Measurements from ENCODE around the gene SORT1. TPM values are rescaled to one million over a fixed set of nuclear protein-coding genes. Genes with fewer than 3 reads are reported as not detected.

The SORT1 gene
- total RNA-seq, 1 experiment from 2014 or later, result 9.2 TPM

DNA sequence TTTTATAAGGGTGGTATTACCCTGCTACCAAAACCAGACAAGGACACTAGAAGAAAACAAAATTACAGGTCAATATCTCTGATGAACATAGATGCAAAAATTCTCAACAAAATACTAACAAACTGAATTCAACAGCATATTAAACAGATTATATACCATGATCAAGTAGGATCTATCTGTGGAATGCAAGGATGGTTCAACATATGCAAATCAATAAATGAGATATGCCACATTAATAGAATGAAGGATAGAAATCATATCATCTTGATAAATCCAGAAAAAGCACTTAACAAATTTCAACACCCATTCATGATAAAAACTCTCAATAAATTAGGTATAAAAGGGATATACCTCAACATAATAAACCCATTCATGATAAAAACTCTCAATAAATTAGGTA lies 66.6 kb downstream of the SORT1 start:
- H3K4me1 ChIP-seq (ENCODE audit: insufficient read depth, low read length), result no peaks in the 10 kb centered on the region
- H2AFZ ChIP-seq (ENCODE audit: low read length), result no peak overlapping the region
- no peak for TF ChIP-seq EZH2 (IDR thresholded peaks at IDR 0.05; ENCODE audit: low read length, unreplicated experiment)
- TF ChIP-seq EZH2phosphoT487 (IDR thresholded peaks at IDR 0.05; ENCODE audit: borderline replicate concordance, low read length), result no peak
- TF ChIP-seq, protein P1, sequence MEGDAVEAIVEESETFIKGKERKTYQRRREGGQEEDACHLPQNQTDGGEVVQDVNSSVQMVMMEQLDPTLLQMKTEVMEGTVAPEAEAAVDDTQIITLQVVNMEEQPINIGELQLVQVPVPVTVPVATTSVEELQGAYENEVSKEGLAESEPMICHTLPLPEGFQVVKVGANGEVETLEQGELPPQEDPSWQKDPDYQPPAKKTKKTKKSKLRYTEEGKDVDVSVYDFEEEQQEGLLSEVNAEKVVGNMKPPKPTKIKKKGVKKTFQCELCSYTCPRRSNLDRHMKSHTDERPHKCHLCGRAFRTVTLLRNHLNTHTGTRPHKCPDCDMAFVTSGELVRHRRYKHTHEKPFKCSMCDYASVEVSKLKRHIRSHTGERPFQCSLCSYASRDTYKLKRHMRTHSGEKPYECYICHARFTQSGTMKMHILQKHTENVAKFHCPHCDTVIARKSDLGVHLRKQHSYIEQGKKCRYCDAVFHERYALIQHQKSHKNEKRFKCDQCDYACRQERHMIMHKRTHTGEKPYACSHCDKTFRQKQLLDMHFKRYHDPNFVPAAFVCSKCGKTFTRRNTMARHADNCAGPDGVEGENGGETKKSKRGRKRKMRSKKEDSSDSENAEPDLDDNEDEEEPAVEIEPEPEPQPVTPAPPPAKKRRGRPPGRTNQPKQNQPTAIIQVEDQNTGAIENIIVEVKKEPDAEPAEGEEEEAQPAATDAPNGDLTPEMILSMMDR (conservative IDR thresholded peaks at IDR 0.05; ENCODE audit: low read depth, low read length), result no peak
- no peaks in the 10 kb centered on the region for H3K27me3 ChIP-seq (ENCODE audit: low read length)
- peaks cover 12% of the 10 kb centered on the region for H3K9me3 ChIP-seq (ENCODE audit: low read length)
- no peaks in the 10 kb centered on the region for H3K9me2 ChIP-seq (replicated peaks; ENCODE audit: low read length)
- ChIA-PET POLR2A (ENCODE audit: unreplicated experiment) (no interaction called here), CTCF (no interaction called here)
- H3K4me3 ChIP-seq (ENCODE audit: low read length), result no peak overlapping the region
- BruUV-seq (replicated peaks), result no TSS peak
- no peak overlapping the region for H3K4me2 ChIP-seq (ENCODE audit: low read length)
- no peak overlapping the region for H3K27ac ChIP-seq (ENCODE audit: low read length)
- DNase-seq (no peak), ATAC-seq (no peak)
- H4K20me1 ChIP-seq (ENCODE audit: low read length), result no peaks in the 10 kb centered on the region
- H3K36me3 ChIP-seq (ENCODE audit: low read depth, low read length), result peaks cover 38% of the 10 kb centered on the region
- no peaks in the 10 kb centered on the region for H3F3A ChIP-seq (ENCODE audit: low read length, unreplicated experiment)
- no peak overlapping the region for H3K9ac ChIP-seq (ENCODE audit: low read length)
- intact Hi-C loops (cut with micrococcal nuclease), result no loop called here
- no peaks in the 10 kb centered on the region for H3K79me2 ChIP-seq (ENCODE audit: low read length)

DNA sequence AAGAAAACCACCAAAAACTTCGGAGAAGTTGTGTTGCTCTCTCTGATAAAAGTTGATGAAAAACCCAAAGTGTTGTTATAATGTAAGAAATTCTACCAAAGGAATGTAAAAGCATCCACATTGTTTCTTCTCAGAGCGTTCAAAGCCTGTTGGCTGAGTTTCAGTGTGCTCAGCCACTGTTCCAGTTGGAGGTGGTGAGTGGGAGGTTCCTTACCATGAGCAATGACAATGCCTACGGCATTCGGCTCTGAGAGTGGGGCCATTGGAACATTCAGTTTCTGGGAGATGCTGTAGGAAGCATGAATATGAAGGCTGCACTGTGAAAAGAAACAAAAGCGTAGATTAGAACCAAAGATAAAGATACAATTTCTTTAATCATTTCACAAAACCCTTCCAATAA lies 70.4 kb downstream of the SORT1 start:
- Histone ChIP-seq H3F3A (ENCODE audit: low read length, unreplicated experiment) (no peaks in the 10 kb centered on the region), H3K4me3 (ENCODE audit: low read length) (no peak overlapping the region), H2AFZ (ENCODE audit: low read length) (no peak overlapping the region), H3K9me2 (replicated peaks; ENCODE audit: low read length) (no peaks in the 10 kb centered on the region), H3K9ac (ENCODE audit: low read length) (no peak overlapping the region), H3K27me3 (ENCODE audit: low read length) (no peaks in the 10 kb centered on the region), H3K4me2 (ENCODE audit: low read length) (no peak overlapping the region), H3K36me3 (ENCODE audit: low read depth, low read length) (peaks cover 26% of the 10 kb centered on the region), H3K9me3 (ENCODE audit: low read length) (peaks cover 12% of the 10 kb centered on the region), H3K27ac (ENCODE audit: low read length) (no peak overlapping the region), H4K20me1 (ENCODE audit: low read length) (no peaks in the 10 kb centered on the region), H3K4me1 (ENCODE audit: insufficient read depth, low read length) (no peaks in the 10 kb centered on the region), H3K79me2 (ENCODE audit: low read length) (no peaks in the 10 kb centered on the region)
- ChIA-PET POLR2A (ENCODE audit: unreplicated experiment) (no interaction called here), CTCF (no interaction called here)
- no peak for TF ChIP-seq EZH2 (IDR thresholded peaks at IDR 0.05; ENCODE audit: low read length, unreplicated experiment)
- no peak for TF ChIP-seq EZH2phosphoT487 (IDR thresholded peaks at IDR 0.05; ENCODE audit: borderline replicate concordance, low read length)
- TF ChIP-seq, protein P1 (conservative IDR thresholded peaks at IDR 0.05; ENCODE audit: low read depth, low read length), result no peak
- DNase-seq (no peak), ATAC-seq (no peak)
- no TSS peak for BruUV-seq (replicated peaks)
- intact Hi-C loops (cut with micrococcal nuclease), result no loop called here

- TF ChIP-seq, protein P1 (conservative IDR thresholded peaks at IDR 0.05; ENCODE audit: low read depth, low read length), result no peak
- TF ChIP-seq EZH2phosphoT487 (IDR thresholded peaks at IDR 0.05; ENCODE audit: borderline replicate concordance, low read length) (no peak), EZH2 (IDR thresholded peaks at IDR 0.05; ENCODE audit: low read length, unreplicated experiment) (no peak)
- Histone ChIP-seq H3K9me3 (ENCODE audit: low read length) (no peaks in the 10 kb centered on the region), H3K27me3 (ENCODE audit: low read length) (no peaks in the 10 kb centered on the region), H2AFZ (ENCODE audit: low read length) (no peak overlapping the region), H3F3A (ENCODE audit: low read length, unreplicated experiment) (no peaks in the 10 kb centered on the region), H3K4me3 (ENCODE audit: low read length) (no peak overlapping the region), H3K27ac (ENCODE audit: low read length) (no peak overlapping the region), H3K79me2 (ENCODE audit: low read length) (no peaks in the 10 kb centered on the region), H4K20me1 (ENCODE audit: low read length) (no peaks in the 10 kb centered on the region), H3K4me2 (ENCODE audit: low read length) (no peak overlapping the region), H3K9me2 (replicated peaks; ENCODE audit: low read length) (no peaks in the 10 kb centered on the region), H3K36me3 (ENCODE audit: low read depth, low read length) (peaks cover 5% of the 10 kb centered on the region; the same call in 1 of the 2 replicates), H3K4me1 (ENCODE audit: insufficient read depth, low read length) (no peaks in the 10 kb centered on the region), H3K9ac (ENCODE audit: low read length) (no peak overlapping the region)
- BruUV-seq (replicated peaks), result no TSS peak
- ChIA-PET POLR2A (ENCODE audit: unreplicated experiment) (no interaction called here), CTCF (no interaction called here)
- intact Hi-C loops (cut with micrococcal nuclease), result no loop called here
- DNase-seq (no peak), ATAC-seq (no peak)
Measured at GRCh38 chr1:109322974-109323373, 74.7 kb downstream of the SORT1 start.
